CD4-positive, alpha-beta T cell treated with Interleukin-10 for 1 hour (primary cell): ENCODE data around the gene EML1.

Experiments
- DNase-seq: peaks from one replicate; pipeline ENCODE4 v3.0.0-alpha.2; 2020

Gene EML1

GRCh38 chr14:99780690-99781089 lies 12.5 kb upstream of the EML1 start:
- DNase-seq = no peak

- DNase-seq = no peak
These were observed 12.1 kb upstream of the EML1 start for GRCh38 chr14:99781091-99781490.

GRCh38 chr14:99781853-99782610 lies 11.2 kb upstream of the EML1 start:
- no peak for DNase-seq

GRCh38 chr14:99784508-99784907 lies 8.7 kb upstream of the EML1 start:
- no peak for DNase-seq

GRCh38 chr14:99785426-99785825 lies 7.8 kb upstream of the EML1 start:
- DNase-seq = no peak

- DNase-seq = no peak
These were observed 6.7 kb upstream of the EML1 start for GRCh38 chr14:99786511-99786989.

- DNase-seq = no peak
These were observed 4.5 kb upstream of the EML1 start for GRCh38 chr14:99788713-99789112.

- DNase-seq = no peak
These were observed 3.6 kb upstream of the EML1 start for GRCh38 chr14:99789581-99789980.

GRCh38 chr14:99790201-99790977 lies 2.8 kb upstream of the EML1 start:
- DNase-seq = no peak

GRCh38 chr14:99790978-99791376 lies 2.2 kb upstream of the EML1 start:
- no peak for DNase-seq

GRCh38 chr14:99791476-99792209 lies 1.6 kb upstream of the EML1 start:
- no peak for DNase-seq

- no peak for DNase-seq
These were observed 1.0 kb upstream of the EML1 start for GRCh38 chr14:99792210-99792535.

- DNase-seq = no peak
These were observed 531 bp upstream of the EML1 start for GRCh38 chr14:99792551-99793212.

- DNase-seq = no peak
These were observed 1.1 kb downstream of the EML1 start for GRCh38 chr14:99794151-99794780.

GRCh38 chr14:99795046-99795445 lies 1.8 kb downstream of the EML1 start:
- no peak for DNase-seq

- DNase-seq = no peak
These were observed 4.0 kb downstream of the EML1 start for GRCh38 chr14:99797231-99797630.

- no peak for DNase-seq
These were observed 7.6 kb downstream of the EML1 start for GRCh38 chr14:99800781-99801180.

GRCh38 chr14:99802301-99803105 lies 9.3 kb downstream of the EML1 start:
- no peak for DNase-seq

GRCh38 chr14:99803106-99803775 lies 10.0 kb downstream of the EML1 start:
- DNase-seq = no peak

- DNase-seq = no peak
These were observed 10.6 kb downstream of the EML1 start for GRCh38 chr14:99803803-99804202.

GRCh38 chr14:99805757-99806439 lies 12.7 kb downstream of the EML1 start:
- DNase-seq = no peak
